Omental fat pad (tissue), 4 donors: Measurements from ENCODE around the gene BEAN1. TPM values are rescaled to one million over a fixed set of nuclear protein-coding genes. Genes with fewer than 3 reads are reported as not detected.
"Not testable (repeated sequence)": the region's sequence is repeated elsewhere in the genome, so short reads cannot be mapped to it uniquely, and the experiment has no call there.

Experiments used
- ATAC-seq: fragments of 150-250 bp; one replicate; pipeline ENCODE4 v1.9.1; 2016; ENCODE audit warnings: mild to moderate bottlenecking, moderate library complexity; ENCODE audit not compliant: low FRiP score
- DNase-seq: peaks from one replicate; pipeline ENCODE4 v3.0.0-alpha.2; 2019; ENCODE audit warnings: low spot score
- CTCF ChIP-seq, 3 donors: fragments of 450-650 bp; IDR thresholded peaks; one replicate each; pipeline ENCODE4 v1.5.1; 2016 to 2017; ENCODE audit warnings: antibody characterized with exemption in 3 of 3, mild to moderate bottlenecking in 3 of 3, moderate library complexity in 2 of 3
- total RNA-seq, 4 donors: library from RNA; depleted of rRNA; stranded (reverse); fragments of >200 nt; gene quantifications; one replicate each; pipeline ENCODE4 v1.1.0, GENCODE V29; 2016

Gene BEAN1
- total RNA-seq, 4 donors from 2014 or later = 0.94 to 2.2 (median 1.3) TPM; not detected in 1

GRCh38 chr16:66459878-66460277 lies 32.8 kb downstream of the BEAN1 start:
- DNase-seq (no peak), ATAC-seq (no peak)
- no peak for TF ChIP-seq CTCF (IDR thresholded peaks at IDR 0.05)

- ATAC-seq (no peak), DNase-seq (no peak)
- no peak for TF ChIP-seq CTCF (IDR thresholded peaks at IDR 0.05)
Measured at GRCh38 chr16:66460703-66461102, 33.6 kb downstream of the BEAN1 start.

GRCh38 chr16:66462912-66463311 lies 35.8 kb downstream of the BEAN1 start:
- no peak for TF ChIP-seq CTCF (IDR thresholded peaks at IDR 0.05)
- DNase-seq = no peak
- no peak for ATAC-seq

- DNase-seq, ATAC-seq: not testable (repeated sequence)
Measured at GRCh38 chr16:66465946-66466345, 38.9 kb downstream of the BEAN1 start.

GRCh38 chr16:66466636-66467035 lies 39.5 kb downstream of the BEAN1 start:
- DNase-seq, ATAC-seq: not testable (repeated sequence)

- TF ChIP-seq CTCF (IDR thresholded peaks at IDR 0.05) = no peak
- no peak for DNase-seq
- no peak for ATAC-seq
Measured at GRCh38 chr16:66467611-66468010, 40.5 kb downstream of the BEAN1 start.

- no peak for TF ChIP-seq CTCF (IDR thresholded peaks at IDR 0.05)
- DNase-seq (no peak), ATAC-seq (no peak)
Measured at GRCh38 chr16:66468321-66468965, 41.3 kb downstream of the BEAN1 start.

- ATAC-seq (no peak), DNase-seq (no peak)
- no peak for TF ChIP-seq CTCF (IDR thresholded peaks at IDR 0.05)
Measured at GRCh38 chr16:66469291-66469946, 42.3 kb downstream of the BEAN1 start.
